KOPT-K1 (cell line): ENCODE data around the gene KIF26A.

Experiments used
- H3K27ac ChIP-seq: fragments of 200-600 bp; sonication (generic); 2 replicates; pipeline ENCODE4 v1.5.1; 2016; ENCODE audit warnings: antibody characterized with exemption, mild to moderate bottlenecking, low read depth, low read length; ENCODE audit not compliant: poor library complexity, severe bottlenecking
- H3K36me3 ChIP-seq: fragments of 200-600 bp; sonication (generic); 2 replicates; pipeline ENCODE4 v1.5.1; 2017; ENCODE audit warnings: antibody characterized with exemption, mild to moderate bottlenecking, low read length, moderate library complexity; ENCODE audit not compliant: insufficient read depth
- H3K9me3 ChIP-seq: fragments of 200-600 bp; sonication (generic); 2 replicates; pipeline ENCODE4 v1.5.1; 2017; ENCODE audit warnings: antibody characterized with exemption, low read length, mild to moderate bottlenecking; ENCODE audit not compliant: insufficient read depth, poor library complexity, severe bottlenecking

The KIF26A gene

GRCh38 chr14:104098272-104099095 is 39.9 kb upstream of the KIF26A start:
- Histone ChIP-seq H3K27ac (no peak overlapping the region), H3K36me3 (no peaks in the 10 kb centered on the region), H3K9me3 (no peaks in the 10 kb centered on the region)

- H3K27ac ChIP-seq: no peak overlapping the region
- H3K9me3 ChIP-seq: no peaks in the 10 kb centered on the region
- no peaks in the 10 kb centered on the region for H3K36me3 ChIP-seq
Measured at GRCh38 chr14:104099096-104100041, 39.0 kb upstream of the KIF26A start.

- H3K27ac ChIP-seq: no peak overlapping the region
- no peaks in the 10 kb centered on the region for H3K36me3 ChIP-seq
Measured at GRCh38 chr14:104100171-104101085, 38.0 kb upstream of the KIF26A start.

GRCh38 chr14:104101086-104101621 is 37.2 kb upstream of the KIF26A start:
- Histone ChIP-seq H3K36me3 (no peaks in the 10 kb centered on the region), H3K9me3 (no peaks in the 10 kb centered on the region), H3K27ac (no peak overlapping the region)

More at GRCh38 chr14:104100171-104101085, 38.0 kb upstream of the KIF26A start:
- no peaks in the 10 kb centered on the region for H3K9me3 ChIP-seq

GRCh38 chr14:104101651-104102281 is 36.6 kb upstream of the KIF26A start:
- Histone ChIP-seq H3K36me3 (no peaks in the 10 kb centered on the region), H3K27ac (no peak overlapping the region), H3K9me3 (no peaks in the 10 kb centered on the region)

GRCh38 chr14:104102282-104102914 is 36.0 kb upstream of the KIF26A start:
- H3K9me3 ChIP-seq: no peaks in the 10 kb centered on the region
- H3K36me3 ChIP-seq: no peaks in the 10 kb centered on the region
- no peak overlapping the region for H3K27ac ChIP-seq

GRCh38 chr14:104103061-104103445 is 35.3 kb upstream of the KIF26A start:
- Histone ChIP-seq H3K27ac (no peak overlapping the region), H3K36me3 (no peaks in the 10 kb centered on the region), H3K9me3 (no peaks in the 10 kb centered on the region)

- H3K9me3 ChIP-seq: no peaks in the 10 kb centered on the region
- H3K27ac ChIP-seq: no peak overlapping the region
- no peaks in the 10 kb centered on the region for H3K36me3 ChIP-seq
Measured at GRCh38 chr14:104103446-104104075, 34.8 kb upstream of the KIF26A start.

- Histone ChIP-seq H3K27ac (no peak overlapping the region), H3K36me3 (no peaks in the 10 kb centered on the region), H3K9me3 (no peaks in the 10 kb centered on the region)
Measured at GRCh38 chr14:104104076-104104901, 34.1 kb upstream of the KIF26A start.

- Histone ChIP-seq H3K36me3 (no peaks in the 10 kb centered on the region), H3K27ac (no peak overlapping the region), H3K9me3 (no peaks in the 10 kb centered on the region)
Measured at GRCh38 chr14:104105071-104105821, 33.1 kb upstream of the KIF26A start.

- no peaks in the 10 kb centered on the region for H3K36me3 ChIP-seq
- H3K9me3 ChIP-seq: no peaks in the 10 kb centered on the region
Measured at GRCh38 chr14:104105822-104106470, 32.4 kb upstream of the KIF26A start.

More at GRCh38 chr14:104105822-104106470, 32.4 kb upstream of the KIF26A start:
- H3K27ac ChIP-seq: no peak overlapping the region
